ENCODE results near the gene RAB7B.
A peak's percentile ranks its signal among the peaks of the same experiment; 100 is the strongest.

The RAB7B gene

DNA sequence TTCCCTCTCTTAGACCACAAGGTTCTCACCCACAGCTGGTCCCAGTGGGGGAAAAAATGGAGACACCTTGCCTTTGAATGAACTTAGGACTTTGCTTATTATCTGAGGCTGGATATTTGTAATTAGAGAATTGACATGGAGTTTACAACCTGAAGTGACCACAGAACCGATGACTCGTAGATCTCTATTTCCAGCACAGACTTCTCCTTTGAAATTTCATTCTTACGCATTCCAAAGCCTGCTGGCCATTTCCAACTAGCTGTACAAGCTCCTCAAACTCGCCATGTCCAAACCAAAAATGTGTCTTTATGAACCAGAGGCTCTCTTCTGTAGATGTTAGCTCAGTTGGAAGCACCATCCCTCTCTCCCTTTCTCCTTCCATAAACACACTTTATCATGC lies 12.0 kb downstream of the RAB7B start:
- Histone ChIP-seq H3K4me1 (ENCODE audit: control insufficient read depth, insufficient read depth, low read length) (peaks cover 4% of the 10 kb centered on the region), H3K36me3 (ENCODE audit: control insufficient read depth, insufficient read depth, low read length, severe bottlenecking) (peaks cover 19% of the 10 kb centered on the region), H3K9ac (ENCODE audit: low read length) (no peak overlapping the region), H3K27me3 (replicated peaks; ENCODE audit: control insufficient read depth, insufficient read depth, low read length) (no peaks in the 10 kb centered on the region), H3K4me3 (ENCODE audit: low read length) (no peak overlapping the region), H3K9me3 (ENCODE audit: control insufficient read depth, low read length) (no peaks in the 10 kb centered on the region)
- peak; percentile 30 for DNase-seq (ENCODE audit: low read depth)

GRCh38 chr1:205990226-205990625 lies 13.0 kb downstream of the RAB7B start:
- no peak for DNase-seq (ENCODE audit: low read depth)
- peaks cover 4% of the 10 kb centered on the region for H3K4me1 ChIP-seq (ENCODE audit: control insufficient read depth, insufficient read depth, low read length)
- no peaks in the 10 kb centered on the region for H3K9me3 ChIP-seq (ENCODE audit: control insufficient read depth, low read length)
- H3K36me3 ChIP-seq (ENCODE audit: control insufficient read depth, insufficient read depth, low read length, severe bottlenecking), result peaks cover 19% of the 10 kb centered on the region
- H3K9ac ChIP-seq (ENCODE audit: low read length), result no peak overlapping the region
- no peak overlapping the region for H3K4me3 ChIP-seq (ENCODE audit: low read length)
- H3K27me3 ChIP-seq (replicated peaks; ENCODE audit: control insufficient read depth, insufficient read depth, low read length), result no peaks in the 10 kb centered on the region

DNA sequence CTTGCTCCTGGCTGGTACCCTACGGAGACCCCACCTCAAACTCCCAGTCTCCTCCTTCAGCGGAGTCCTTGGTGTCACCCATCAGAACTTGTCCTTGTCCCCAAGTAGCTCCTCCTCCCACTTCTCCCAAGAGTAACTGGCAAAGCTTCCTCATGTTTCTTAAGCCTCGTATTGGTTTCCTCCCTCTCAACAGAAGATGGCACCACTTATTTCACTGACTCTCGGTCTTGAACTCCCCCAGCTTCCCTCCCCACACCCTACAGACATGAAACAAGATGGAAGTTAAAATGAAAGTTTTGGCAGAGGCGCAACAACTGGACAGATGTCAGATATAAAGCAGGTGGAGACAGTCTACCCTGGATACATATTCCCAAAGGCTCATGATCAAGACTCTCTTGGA lies 13.4 kb downstream of the RAB7B start:
- peaks cover 19% of the 10 kb centered on the region for H3K36me3 ChIP-seq (ENCODE audit: control insufficient read depth, insufficient read depth, low read length, severe bottlenecking)
- no peaks in the 10 kb centered on the region for H3K27me3 ChIP-seq (replicated peaks; ENCODE audit: control insufficient read depth, insufficient read depth, low read length)
- H3K4me3 ChIP-seq (ENCODE audit: low read length), result no peak overlapping the region
- DNase-seq (ENCODE audit: low read depth), result no peak
- no peak overlapping the region for H3K9ac ChIP-seq (ENCODE audit: low read length)
- peaks cover 4% of the 10 kb centered on the region for H3K4me1 ChIP-seq (ENCODE audit: control insufficient read depth, insufficient read depth, low read length)
- H3K9me3 ChIP-seq (ENCODE audit: control insufficient read depth, low read length), result no peaks in the 10 kb centered on the region

DNA sequence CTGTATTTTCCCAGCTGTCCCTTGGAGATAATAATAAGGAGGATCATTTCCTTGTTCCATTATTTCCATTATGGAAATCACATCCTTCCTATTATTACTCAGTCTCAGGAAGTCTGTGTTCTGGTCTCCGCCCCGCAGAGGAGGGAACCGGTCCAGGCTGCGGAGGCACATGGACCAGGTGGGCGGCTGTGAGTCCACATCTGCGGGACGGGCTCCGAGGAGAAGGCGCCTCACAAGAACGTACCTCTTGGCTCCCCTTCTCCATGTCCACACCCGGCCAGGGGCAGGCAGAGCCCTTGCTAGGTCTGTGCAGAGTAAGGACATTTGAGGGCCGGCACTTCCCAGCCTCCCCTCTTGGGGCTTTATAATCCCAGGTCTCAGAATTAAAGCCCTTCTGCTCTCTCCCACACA lies 14.6 kb downstream of the RAB7B start:
- no peak for DNase-seq (ENCODE audit: low read depth)
- H3K9ac ChIP-seq (ENCODE audit: low read length), result no peak overlapping the region
- H3K4me3 ChIP-seq (ENCODE audit: low read length), result no peak overlapping the region
- peaks cover 4% of the 10 kb centered on the region for H3K4me1 ChIP-seq (ENCODE audit: control insufficient read depth, insufficient read depth, low read length)
- H3K36me3 ChIP-seq (ENCODE audit: control insufficient read depth, insufficient read depth, low read length, severe bottlenecking), result peaks cover 17% of the 10 kb centered on the region
- H3K9me3 ChIP-seq (ENCODE audit: control insufficient read depth, low read length), result no peaks in the 10 kb centered on the region
- no peaks in the 10 kb centered on the region for H3K27me3 ChIP-seq (replicated peaks; ENCODE audit: control insufficient read depth, insufficient read depth, low read length)

- peak; percentile 38 for DNase-seq (ENCODE audit: low read depth)
- H3K9me3 ChIP-seq (ENCODE audit: control insufficient read depth, low read length), result no peaks in the 10 kb centered on the region
- H3K4me3 ChIP-seq (ENCODE audit: low read length), result no peak overlapping the region
- peaks cover 4% of the 10 kb centered on the region for H3K4me1 ChIP-seq (ENCODE audit: control insufficient read depth, insufficient read depth, low read length)
- H3K27me3 ChIP-seq (replicated peaks; ENCODE audit: control insufficient read depth, insufficient read depth, low read length), result no peaks in the 10 kb centered on the region
- H3K9ac ChIP-seq (ENCODE audit: low read length), result no peak overlapping the region
- H3K36me3 ChIP-seq (ENCODE audit: control insufficient read depth, insufficient read depth, low read length, severe bottlenecking), result peaks cover 4% of the 10 kb centered on the region
Measured at GRCh38 chr1:205986861-205987260, 16.3 kb downstream of the RAB7B start.

GRCh38 chr1:205986292-205986691 lies 16.9 kb downstream of the RAB7B start:
- DNase-seq (ENCODE audit: low read depth), result peak; percentile 8
- Histone ChIP-seq H3K4me1 (ENCODE audit: control insufficient read depth, insufficient read depth, low read length) (peaks cover 4% of the 10 kb centered on the region), H3K9me3 (ENCODE audit: control insufficient read depth, low read length) (no peaks in the 10 kb centered on the region), H3K27me3 (replicated peaks; ENCODE audit: control insufficient read depth, insufficient read depth, low read length) (no peaks in the 10 kb centered on the region), H3K9ac (ENCODE audit: low read length) (no peak overlapping the region), H3K36me3 (ENCODE audit: control insufficient read depth, insufficient read depth, low read length, severe bottlenecking) (no peaks in the 10 kb centered on the region), H3K4me3 (ENCODE audit: low read length) (no peak overlapping the region)

GRCh38 chr1:205985330-205986005 lies 17.7 kb downstream of the RAB7B start:
- no peaks in the 10 kb centered on the region for H3K36me3 ChIP-seq (ENCODE audit: control insufficient read depth, insufficient read depth, low read length, severe bottlenecking)
- no peak overlapping the region for H3K9ac ChIP-seq (ENCODE audit: low read length)
- H3K4me3 ChIP-seq (ENCODE audit: low read length), result no peak overlapping the region
- H3K9me3 ChIP-seq (ENCODE audit: control insufficient read depth, low read length), result no peaks in the 10 kb centered on the region
- H3K27me3 ChIP-seq (replicated peaks; ENCODE audit: control insufficient read depth, insufficient read depth, low read length), result no peaks in the 10 kb centered on the region
- DNase-seq (ENCODE audit: low read depth), result no peak
- peaks cover 4% of the 10 kb centered on the region for H3K4me1 ChIP-seq (ENCODE audit: control insufficient read depth, insufficient read depth, low read length)

DNA sequence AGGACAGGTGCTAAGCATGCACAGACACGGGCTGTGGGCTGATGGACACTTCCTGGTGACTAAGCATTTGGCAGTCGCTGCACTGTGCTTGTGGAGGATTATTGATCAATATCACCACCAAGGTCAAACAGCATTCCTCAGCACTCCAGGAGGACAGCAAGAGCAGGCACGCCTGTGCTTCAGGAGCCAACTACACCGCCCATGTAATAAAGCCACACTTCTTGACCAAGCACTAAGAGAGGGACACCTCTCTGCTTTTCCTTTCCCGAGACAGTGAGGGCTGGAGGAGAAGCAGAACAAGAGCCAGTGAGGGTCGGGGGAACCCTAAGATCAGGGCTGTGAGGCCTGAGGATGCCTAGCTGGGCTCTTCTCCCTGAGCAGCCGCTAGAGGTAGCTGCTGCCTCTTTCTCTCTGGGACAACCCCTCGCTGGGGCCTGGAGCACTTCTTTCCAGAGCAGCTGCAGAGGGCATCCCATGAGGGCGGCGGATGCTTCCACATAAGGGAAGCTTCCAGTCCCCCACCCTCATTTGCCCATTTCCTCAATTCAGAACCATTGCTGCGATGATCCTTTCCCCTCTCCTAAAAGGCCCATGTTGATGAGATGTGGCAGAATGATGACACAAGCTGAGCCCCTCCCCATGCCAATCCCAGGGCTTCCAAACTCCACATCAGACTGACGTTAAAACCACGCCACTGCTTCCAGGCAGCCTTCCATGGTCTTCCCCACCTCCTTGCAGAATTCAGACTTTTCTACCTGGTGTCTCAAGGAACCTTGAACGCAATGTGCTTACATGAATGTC lies 19.1 kb downstream of the RAB7B start:
- Histone ChIP-seq H3K9ac (ENCODE audit: low read length) (no peak overlapping the region), H3K4me3 (ENCODE audit: low read length) (no peak overlapping the region), H3K9me3 (ENCODE audit: control insufficient read depth, low read length) (no peaks in the 10 kb centered on the region), H3K27me3 (replicated peaks; ENCODE audit: control insufficient read depth, insufficient read depth, low read length) (no peaks in the 10 kb centered on the region), H3K36me3 (ENCODE audit: control insufficient read depth, insufficient read depth, low read length, severe bottlenecking) (no peaks in the 10 kb centered on the region), H3K4me1 (ENCODE audit: control insufficient read depth, insufficient read depth, low read length) (peaks cover 4% of the 10 kb centered on the region)
- DNase-seq (ENCODE audit: low read depth), result peak; percentile 84

- Histone ChIP-seq H3K4me3 (ENCODE audit: low read length) (no peak overlapping the region), H3K36me3 (ENCODE audit: control insufficient read depth, insufficient read depth, low read length, severe bottlenecking) (no peaks in the 10 kb centered on the region), H3K9ac (ENCODE audit: low read length) (no peak overlapping the region), H3K27me3 (replicated peaks; ENCODE audit: control insufficient read depth, insufficient read depth, low read length) (no peaks in the 10 kb centered on the region), H3K9me3 (ENCODE audit: control insufficient read depth, low read length) (no peaks in the 10 kb centered on the region), H3K4me1 (ENCODE audit: control insufficient read depth, insufficient read depth, low read length) (peaks cover 10% of the 10 kb centered on the region)
- DNase-seq (ENCODE audit: low read depth), result no peak
Measured at GRCh38 chr1:205981257-205981656, 21.9 kb downstream of the RAB7B start.

DNA sequence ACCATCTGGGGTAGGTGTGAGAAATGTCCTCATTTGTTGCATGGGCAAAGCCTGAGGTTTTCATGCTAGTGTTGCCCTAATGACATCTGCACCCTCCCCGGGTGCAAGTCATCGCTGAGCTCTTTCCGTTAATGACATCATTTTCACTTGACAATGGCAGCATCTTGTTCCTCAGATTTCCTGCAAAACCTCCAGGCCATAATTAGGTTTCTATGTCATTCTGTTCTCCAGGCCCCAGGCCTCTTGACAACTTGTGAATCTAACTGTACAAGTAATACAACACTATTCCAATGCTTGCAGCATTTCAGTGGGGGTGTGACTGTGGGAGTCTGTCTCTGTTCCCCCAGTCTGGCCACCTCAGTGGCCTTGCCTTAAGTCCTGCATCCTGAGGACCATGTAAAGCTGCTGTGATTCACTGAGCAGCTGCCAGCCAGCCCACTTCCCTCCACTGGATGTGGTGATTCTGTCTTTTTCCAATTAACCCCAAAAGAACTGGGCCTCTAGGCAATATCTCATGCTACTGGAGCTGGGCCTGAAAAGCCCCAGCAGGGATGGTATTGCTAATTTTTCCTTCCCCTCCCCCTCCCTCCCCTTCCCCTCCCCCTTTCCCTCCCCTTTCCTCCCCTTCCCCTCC lies 22.8 kb downstream of the RAB7B start:
- Histone ChIP-seq H3K9me3 (ENCODE audit: control insufficient read depth, low read length) (no peaks in the 10 kb centered on the region), H3K4me3 (ENCODE audit: low read length) (no peak overlapping the region), H3K4me1 (ENCODE audit: control insufficient read depth, insufficient read depth, low read length) (peaks cover 19% of the 10 kb centered on the region), H3K27me3 (replicated peaks; ENCODE audit: control insufficient read depth, insufficient read depth, low read length) (no peaks in the 10 kb centered on the region), H3K9ac (ENCODE audit: low read length) (no peak overlapping the region), H3K36me3 (ENCODE audit: control insufficient read depth, insufficient read depth, low read length, severe bottlenecking) (no peaks in the 10 kb centered on the region)
- no peak for DNase-seq (ENCODE audit: low read depth)

GRCh38 chr1:205979301-205979700 lies 23.9 kb downstream of the RAB7B start:
- Histone ChIP-seq H3K36me3 (ENCODE audit: control insufficient read depth, insufficient read depth, low read length, severe bottlenecking) (no peaks in the 10 kb centered on the region), H3K4me3 (ENCODE audit: low read length) (no peak overlapping the region), H3K27me3 (replicated peaks; ENCODE audit: control insufficient read depth, insufficient read depth, low read length) (no peaks in the 10 kb centered on the region), H3K9me3 (ENCODE audit: control insufficient read depth, low read length) (no peaks in the 10 kb centered on the region), H3K4me1 (ENCODE audit: control insufficient read depth, insufficient read depth, low read length) (peaks cover 20% of the 10 kb centered on the region), H3K9ac (ENCODE audit: low read length) (no peak overlapping the region)
- DNase-seq (ENCODE audit: low read depth), result no peak

Measured in adipocyte (in vitro differentiated cells).